ENCODE results near the gene COL1A2.

DNA sequence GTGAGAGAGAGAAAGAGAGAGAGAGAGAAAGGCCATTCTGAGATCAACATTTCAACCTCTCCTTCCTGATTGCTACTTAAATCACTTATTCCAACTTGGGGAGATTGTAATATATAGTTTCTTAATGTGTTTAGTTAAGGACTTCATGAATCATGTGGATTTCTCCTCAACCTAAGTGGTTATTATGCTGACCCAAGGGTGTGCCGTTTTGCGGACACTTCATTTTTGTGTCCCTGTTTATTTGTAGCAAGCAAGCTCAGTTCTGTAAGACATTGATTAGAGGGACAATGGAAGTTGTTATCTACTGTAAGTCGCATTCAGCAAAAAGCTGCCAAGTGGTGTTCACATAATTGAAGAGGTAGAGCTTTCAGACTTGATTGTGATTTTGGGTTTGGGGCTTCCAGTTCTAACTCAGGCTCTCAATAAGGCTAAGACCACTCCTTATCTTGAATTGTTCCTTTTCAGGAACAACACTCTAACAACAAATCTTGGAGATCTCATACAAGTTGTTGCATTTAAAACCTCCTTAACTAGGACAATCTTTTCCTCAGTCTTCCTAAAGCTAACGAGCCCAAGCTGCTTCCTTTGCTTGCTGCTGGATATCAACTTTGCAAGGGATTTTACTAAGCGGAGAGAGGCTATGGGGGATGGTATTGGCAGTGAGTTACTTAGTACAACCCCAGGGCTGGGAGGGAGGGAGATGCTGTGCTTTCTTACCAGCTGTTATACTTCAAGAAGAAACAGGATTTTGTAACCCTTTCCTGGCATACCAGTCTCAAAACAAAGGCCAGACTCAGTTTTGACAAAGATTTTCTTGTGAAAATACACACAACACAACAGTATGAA, 19.8 kb upstream of the COL1A2 start:
- TF ChIP-seq, protein P1, sequence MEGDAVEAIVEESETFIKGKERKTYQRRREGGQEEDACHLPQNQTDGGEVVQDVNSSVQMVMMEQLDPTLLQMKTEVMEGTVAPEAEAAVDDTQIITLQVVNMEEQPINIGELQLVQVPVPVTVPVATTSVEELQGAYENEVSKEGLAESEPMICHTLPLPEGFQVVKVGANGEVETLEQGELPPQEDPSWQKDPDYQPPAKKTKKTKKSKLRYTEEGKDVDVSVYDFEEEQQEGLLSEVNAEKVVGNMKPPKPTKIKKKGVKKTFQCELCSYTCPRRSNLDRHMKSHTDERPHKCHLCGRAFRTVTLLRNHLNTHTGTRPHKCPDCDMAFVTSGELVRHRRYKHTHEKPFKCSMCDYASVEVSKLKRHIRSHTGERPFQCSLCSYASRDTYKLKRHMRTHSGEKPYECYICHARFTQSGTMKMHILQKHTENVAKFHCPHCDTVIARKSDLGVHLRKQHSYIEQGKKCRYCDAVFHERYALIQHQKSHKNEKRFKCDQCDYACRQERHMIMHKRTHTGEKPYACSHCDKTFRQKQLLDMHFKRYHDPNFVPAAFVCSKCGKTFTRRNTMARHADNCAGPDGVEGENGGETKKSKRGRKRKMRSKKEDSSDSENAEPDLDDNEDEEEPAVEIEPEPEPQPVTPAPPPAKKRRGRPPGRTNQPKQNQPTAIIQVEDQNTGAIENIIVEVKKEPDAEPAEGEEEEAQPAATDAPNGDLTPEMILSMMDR (IDR thresholded peaks at IDR 0.05) = no peak
- TF ChIP-seq POLR2AphosphoS5 (IDR thresholded peaks at IDR 0.05) = no peak
